ENCODE results near the gene LRWD1. TPM values are rescaled to one million over a fixed set of nuclear protein-coding genes. Genes with fewer than 3 reads are reported as not detected.
"Not testable (repeated sequence)": the region's sequence is repeated elsewhere in the genome, so short reads cannot be mapped to it uniquely, and the experiment has no call there.

Gene LRWD1
- total RNA-seq, 4 donors from 2014 or later, result 11.4 to 23.5 (median 16.4) TPM

- H3K27ac ChIP-seq; H3K27me3 ChIP-seq; H3K4me1 ChIP-seq; H3K9me3 ChIP-seq; H3K36me3 ChIP-seq; H3K4me3 ChIP-seq (replicated peaks in 1 of 3); intact Hi-C loops (cut with DNase I): not testable (repeated sequence)
- peak in 1 of 2 donors; percentile 37 for DNase-seq
- 87% methylated on average over 3 of the region's 12 CpGs; no CpG with 5 or more reads in 1 of the 2 donors for WGBS, 2 donors
Measured at GRCh38 chr7:102490529-102491075, 25.8 kb downstream of the LRWD1 start.

GRCh38 chr7:102493220-102493935 lies 28.6 kb downstream of the LRWD1 start:
- DNase-seq; H3K9me3 ChIP-seq; H3K27me3 ChIP-seq; H3K36me3 ChIP-seq; intact Hi-C loops (cut with DNase I); H3K4me1 ChIP-seq; H3K4me3 ChIP-seq (replicated peaks in 1 of 3); H3K27ac ChIP-seq: not testable (repeated sequence)
- no CpG with 5 or more reads among the region's 33 CpGs for WGBS, 2 donors

GRCh38 chr7:102494026-102494425 lies 29.2 kb downstream of the LRWD1 start:
- WGBS, 2 donors, result no CpG with 5 or more reads among the region's 15 CpGs
- DNase-seq, result peak in 1 of 2 donors; percentile 1

GRCh38 chr7:102494473-102495149 lies 29.8 kb downstream of the LRWD1 start:
- WGBS, 2 donors, result no CpG with 5 or more reads among the region's 67 CpGs
- DNase-seq; H3K4me1 ChIP-seq; H3K27me3 ChIP-seq; H3K36me3 ChIP-seq; H3K9me3 ChIP-seq; H3K4me3 ChIP-seq (replicated peaks in 1 of 3); H3K27ac ChIP-seq; intact Hi-C loops (cut with DNase I): not testable (repeated sequence)

More at GRCh38 chr7:102494026-102494425, 29.2 kb downstream of the LRWD1 start:
- H3K36me3 ChIP-seq; H3K9me3 ChIP-seq; intact Hi-C loops (cut with DNase I); H3K27ac ChIP-seq; H3K4me1 ChIP-seq; H3K27me3 ChIP-seq; H3K4me3 ChIP-seq (replicated peaks in 1 of 3): not testable (repeated sequence)

- DNase-seq; H3K27me3 ChIP-seq; H3K4me3 ChIP-seq (replicated peaks in 1 of 3); H3K36me3 ChIP-seq; H3K27ac ChIP-seq; intact Hi-C loops (cut with DNase I); H3K4me1 ChIP-seq; H3K9me3 ChIP-seq: not testable (repeated sequence)
- 95% methylated on average over 3 of the region's 10 CpGs; no CpG with 5 or more reads in 1 of the 2 donors for WGBS, 2 donors
Measured at GRCh38 chr7:102496861-102497260, 32.1 kb downstream of the LRWD1 start.

GRCh38 chr7:102497308-102497707 lies 32.5 kb downstream of the LRWD1 start:
- H3K27ac ChIP-seq; H3K27me3 ChIP-seq; intact Hi-C loops (cut with DNase I); H3K4me3 ChIP-seq (replicated peaks in 1 of 3); DNase-seq; H3K36me3 ChIP-seq; H3K9me3 ChIP-seq; H3K4me1 ChIP-seq: not testable (repeated sequence)
- WGBS, 2 donors, result 83% methylated on average over 1 of the region's 5 CpGs; no CpG with 5 or more reads in 1 of the 2 donors

- H3K9me3 ChIP-seq; H3K27me3 ChIP-seq; DNase-seq; H3K27ac ChIP-seq; H3K4me3 ChIP-seq (replicated peaks in 1 of 3); H3K36me3 ChIP-seq; H3K4me1 ChIP-seq; intact Hi-C loops (cut with DNase I): not testable (repeated sequence)
- WGBS, 2 donors, result 95 to 100% methylated on average over 3 to 15 of the region's 16 CpGs
Measured at GRCh38 chr7:102498321-102498720, 33.5 kb downstream of the LRWD1 start.

GRCh38 chr7:102503141-102503540 lies 38.4 kb downstream of the LRWD1 start:
- H3K4me1 ChIP-seq; DNase-seq; H3K9me3 ChIP-seq; H3K27ac ChIP-seq; H3K36me3 ChIP-seq; H3K4me3 ChIP-seq (replicated peaks in 1 of 3); H3K27me3 ChIP-seq; intact Hi-C loops (cut with DNase I): not testable (repeated sequence)
- no CpG with 5 or more reads among the region's 12 CpGs for WGBS, 2 donors

GRCh38 chr7:102505298-102506185 lies 40.8 kb downstream of the LRWD1 start:
- WGBS, 2 donors, result 83% methylated on average over 5 of the region's 24 CpGs; no CpG with 5 or more reads in 1 of the 2 donors
- H3K4me1 ChIP-seq; H3K27ac ChIP-seq; H3K36me3 ChIP-seq; H3K4me3 ChIP-seq (replicated peaks in 1 of 3); DNase-seq; H3K27me3 ChIP-seq; H3K9me3 ChIP-seq; intact Hi-C loops (cut with DNase I): not testable (repeated sequence)

- DNase-seq; H3K9me3 ChIP-seq; intact Hi-C loops (cut with DNase I); H3K36me3 ChIP-seq; H3K4me3 ChIP-seq (replicated peaks in 1 of 3); H3K27ac ChIP-seq; H3K4me1 ChIP-seq; H3K27me3 ChIP-seq: not testable (repeated sequence)
- 100% methylated on average over 2 of the region's 8 CpGs; no CpG with 5 or more reads in 1 of the 2 donors for WGBS, 2 donors
Measured at GRCh38 chr7:102507410-102508088, 42.8 kb downstream of the LRWD1 start.

GRCh38 chr7:102510575-102510974 lies 45.8 kb downstream of the LRWD1 start:
- H3K36me3 ChIP-seq; H3K27me3 ChIP-seq; DNase-seq; intact Hi-C loops (cut with DNase I); H3K9me3 ChIP-seq; H3K27ac ChIP-seq; H3K4me1 ChIP-seq; H3K4me3 ChIP-seq (replicated peaks in 1 of 3): not testable (repeated sequence)
- 79% methylated on average over 4 of the region's 8 CpGs; no CpG with 5 or more reads in 1 of the 2 donors for WGBS, 2 donors

Data from thyroid gland (tissue), 4 donors.